GM20000 (cell line): ENCODE measurements around the gene FBXO9.

Experiments used
- DNase-seq: peaks from one replicate; pipeline ENCODE4 v3.0.0; 2012; ENCODE audit warnings: low spot score
- TF ChIP-seq, protein P1 (sequence below): IDR thresholded peaks from 2 replicates; pipeline ENCODE4 v1.5.1; 2012; ENCODE audit warnings: mild to moderate bottlenecking, control low read depth; ENCODE audit errors: extremely low read depth, missing control alignments

The FBXO9 gene

DNA sequence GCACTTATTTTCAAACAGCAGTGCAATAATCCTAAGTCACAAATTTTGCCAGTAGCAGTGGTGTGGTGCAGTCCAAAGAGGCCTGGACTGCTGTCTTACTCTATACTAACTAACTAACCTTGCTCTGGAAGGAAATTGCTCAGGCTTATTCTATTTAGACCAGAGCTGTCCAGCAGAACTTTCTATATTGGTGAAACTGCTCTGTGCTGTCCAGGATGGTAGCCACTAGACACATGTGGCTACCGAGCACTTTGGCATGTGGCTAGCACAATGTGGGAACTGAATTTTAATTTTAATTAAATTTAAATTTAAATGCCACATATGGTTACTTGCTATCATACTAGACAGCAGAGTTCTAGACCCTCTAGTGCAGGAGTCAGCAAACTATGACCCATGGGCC lies 27.1 kb upstream of the FBXO9 start:
- DNase-seq = no peak
- TF ChIP-seq, protein P1, sequence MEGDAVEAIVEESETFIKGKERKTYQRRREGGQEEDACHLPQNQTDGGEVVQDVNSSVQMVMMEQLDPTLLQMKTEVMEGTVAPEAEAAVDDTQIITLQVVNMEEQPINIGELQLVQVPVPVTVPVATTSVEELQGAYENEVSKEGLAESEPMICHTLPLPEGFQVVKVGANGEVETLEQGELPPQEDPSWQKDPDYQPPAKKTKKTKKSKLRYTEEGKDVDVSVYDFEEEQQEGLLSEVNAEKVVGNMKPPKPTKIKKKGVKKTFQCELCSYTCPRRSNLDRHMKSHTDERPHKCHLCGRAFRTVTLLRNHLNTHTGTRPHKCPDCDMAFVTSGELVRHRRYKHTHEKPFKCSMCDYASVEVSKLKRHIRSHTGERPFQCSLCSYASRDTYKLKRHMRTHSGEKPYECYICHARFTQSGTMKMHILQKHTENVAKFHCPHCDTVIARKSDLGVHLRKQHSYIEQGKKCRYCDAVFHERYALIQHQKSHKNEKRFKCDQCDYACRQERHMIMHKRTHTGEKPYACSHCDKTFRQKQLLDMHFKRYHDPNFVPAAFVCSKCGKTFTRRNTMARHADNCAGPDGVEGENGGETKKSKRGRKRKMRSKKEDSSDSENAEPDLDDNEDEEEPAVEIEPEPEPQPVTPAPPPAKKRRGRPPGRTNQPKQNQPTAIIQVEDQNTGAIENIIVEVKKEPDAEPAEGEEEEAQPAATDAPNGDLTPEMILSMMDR = no peak

DNA sequence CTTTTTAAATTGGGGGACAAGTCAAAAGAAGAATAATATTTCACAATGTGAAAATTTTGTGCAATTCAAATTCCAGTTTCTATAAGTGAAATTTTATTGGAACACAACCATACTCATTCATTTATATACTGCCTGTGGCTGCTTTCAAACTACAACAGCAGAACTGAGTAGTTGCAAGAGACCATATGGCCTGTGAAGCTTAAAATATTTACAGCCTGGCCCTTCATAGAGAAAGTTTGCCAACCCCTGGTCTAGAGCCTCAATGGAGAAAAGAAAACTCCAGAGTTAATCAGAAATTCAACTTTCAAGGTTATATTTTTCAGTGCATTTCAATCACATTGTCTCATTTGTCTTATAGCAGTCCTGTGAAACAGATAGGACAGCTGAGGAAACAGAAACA lies 26.6 kb upstream of the FBXO9 start:
- DNase-seq = no peak

DNA sequence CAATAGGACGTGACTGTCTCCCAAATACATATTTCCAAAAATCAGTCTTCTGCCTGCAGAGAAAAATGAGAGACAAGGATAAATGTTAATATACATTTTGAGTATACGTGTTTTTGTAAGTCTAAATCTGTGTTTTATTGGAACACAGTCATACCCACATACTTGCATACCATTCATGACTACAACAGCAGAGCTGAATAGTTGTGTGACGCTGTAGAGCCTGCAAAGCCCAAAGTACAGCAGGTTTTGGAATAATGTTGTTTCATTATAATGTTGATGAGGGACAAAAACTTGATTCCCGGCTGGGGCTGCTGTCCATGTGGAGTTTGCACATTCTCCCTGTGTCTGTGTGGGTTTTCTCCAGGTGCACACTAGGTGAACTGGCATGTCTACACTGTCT lies 23.8 kb upstream of the FBXO9 start:
- DNase-seq = no peak
- TF ChIP-seq, protein P1 = no peak

More for the DNA sequence above, 26.6 kb upstream of the FBXO9 start:
- TF ChIP-seq, protein P1 = no peak

DNA sequence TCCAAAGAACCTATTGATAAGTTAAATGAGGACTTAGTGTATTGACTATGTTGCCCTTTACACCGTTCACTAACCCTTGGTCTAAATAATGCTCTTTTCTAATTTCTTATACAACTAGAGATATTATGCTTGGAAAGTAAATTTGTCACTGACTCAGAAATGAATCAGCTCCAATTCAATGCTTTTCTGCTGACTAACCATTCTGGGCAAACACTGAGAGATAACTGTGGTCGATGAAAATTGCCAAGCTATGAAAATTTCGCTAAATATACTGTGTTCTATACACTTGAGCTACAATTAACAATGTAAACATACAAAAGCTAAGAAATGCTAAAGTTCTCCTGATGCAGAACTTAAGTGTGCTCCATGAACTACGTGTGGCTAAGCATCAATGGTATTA lies 23.1 kb upstream of the FBXO9 start:
- no peak for DNase-seq
- TF ChIP-seq, protein P1 = no peak

DNA sequence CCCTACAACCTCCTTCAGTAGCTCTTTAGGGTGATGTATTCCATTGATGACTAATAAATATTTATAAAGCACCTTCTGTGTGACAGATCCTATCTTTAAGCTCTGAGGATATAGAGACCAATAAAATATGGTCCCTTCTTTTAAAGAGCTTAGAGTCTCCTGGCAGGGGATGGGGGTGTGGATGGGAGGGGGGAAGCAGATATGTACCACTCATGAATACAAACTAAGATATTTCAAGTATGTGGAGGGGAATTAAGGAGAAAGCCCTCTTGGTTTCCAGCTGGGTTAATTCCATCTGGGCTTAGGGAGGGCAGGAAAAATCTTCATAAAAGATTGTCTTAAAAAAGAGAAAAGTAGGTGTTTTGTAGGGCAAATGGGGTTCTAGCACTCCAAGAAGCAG lies 21.6 kb upstream of the FBXO9 start:
- TF ChIP-seq, protein P1 = no peak
- no peak for DNase-seq

DNA sequence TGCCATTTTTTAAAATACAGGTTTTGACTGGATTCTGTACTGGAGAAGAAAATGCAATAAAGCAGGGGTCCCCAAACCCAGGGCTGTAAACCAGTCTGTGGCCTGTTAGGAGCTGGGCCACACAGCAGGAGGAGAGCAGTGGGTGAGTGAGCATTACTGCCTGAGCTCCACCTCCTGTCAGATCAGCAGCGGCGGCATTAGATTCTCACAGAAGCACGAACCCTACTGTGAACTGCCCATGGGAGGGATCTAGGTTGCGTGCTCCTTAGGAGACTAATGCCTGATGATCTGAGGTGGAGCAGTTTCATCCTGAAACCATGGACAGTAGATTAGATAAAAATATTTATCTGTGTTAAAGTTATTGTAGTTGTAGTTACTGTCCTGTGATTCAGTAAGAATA lies 21.1 kb upstream of the FBXO9 start:
- no peak for DNase-seq
- TF ChIP-seq, protein P1 = no peak

DNA sequence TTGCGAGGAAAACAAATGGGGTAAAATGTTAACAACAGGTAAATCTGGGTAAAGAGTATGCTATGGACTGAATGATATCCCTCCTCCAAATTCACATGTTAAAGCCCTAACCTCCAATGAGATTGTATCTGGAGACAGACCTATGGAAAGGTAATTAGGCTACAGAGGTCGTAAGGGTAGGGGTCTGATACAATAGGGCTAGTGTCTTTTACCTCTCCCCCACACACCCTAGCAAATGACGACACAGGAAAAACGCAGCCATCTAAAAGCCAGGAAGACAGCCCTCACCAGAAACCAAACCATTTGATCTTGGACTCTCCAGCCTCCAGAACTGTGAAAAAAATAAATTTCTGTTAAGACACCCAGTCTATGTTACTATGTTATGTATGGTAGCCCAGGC lies 20.6 kb upstream of the FBXO9 start:
- DNase-seq = no peak
- TF ChIP-seq, protein P1 = no peak
